HEK293 (cell line): Measurements from ENCODE around the gene ARL4A.

Experiments
- CTCF ChIA-PET: fragments of 350-600 bp; formaldehyde crosslinking; extraction: SDS; loops from one replicate; lab custom pipeline; 2021; ENCODE audit warnings: antibody characterized with exemption; lab: Yijun Ruan, JAX
- POLR2A ChIA-PET: fragments of 300-600 bp; formaldehyde crosslinking; extraction: SDS; loops from one replicate; lab custom pipeline; 2020; ENCODE audit warnings: antibody characterized with exemption, inconsistent platforms; lab: Yijun Ruan, JAX
- H3K27ac ChIP-seq: fragments of 200-500 bp; sonication (Bioruptor generic); 2 replicates; pipeline ENCODE4 v1.5.1; 2014; ENCODE audit warnings: low read depth, low read length, control low read depth, inconsistent platforms; ENCODE audit errors: extremely low read depth
- H3K36me3 ChIP-seq, 2 experiments: fragments of 200-500 bp in 1 of 2; sonication (Bioruptor generic) in 1 of 2; 1 replicate in 1 of 2; 2 replicates in 1 of 2; pipeline ENCODE4 v1.5.1; 2014 to 2017; ENCODE audit warnings: inconsistent platforms in 2 of 2, low read length in 2 of 2; ENCODE audit not compliant: control insufficient read depth in 2 of 2, insufficient read depth in 1 of 2
- H3K4me1 ChIP-seq: fragments of 200-500 bp; sonication (Bioruptor generic); 2 replicates; pipeline ENCODE4 v1.5.1; 2014; ENCODE audit warnings: mild to moderate bottlenecking, low read length, inconsistent platforms; ENCODE audit not compliant: control insufficient read depth, insufficient read depth
- H3K4me3 ChIP-seq: 2 replicates; pipeline ENCODE4 v1.5.1; 2011; ENCODE audit warnings: low read depth, mild to moderate bottlenecking, control low read depth, low read length, moderate library complexity
- H3K9me3 ChIP-seq: fragments of 200-500 bp; sonication (Bioruptor generic); 2 replicates; pipeline ENCODE4 v1.5.1; 2014; ENCODE audit warnings: low read depth, low read length, inconsistent platforms; ENCODE audit not compliant: control insufficient read depth, insufficient read depth
- BCL11B ChIP-seq: fragments of 450-650 bp; formaldehyde crosslinking; IDR thresholded peaks from 2 replicates; pipeline ENCODE4 v1.5.1; 2016; ENCODE audit warnings: low read depth, missing biosample characterization, missing genetic modification characterization
- CTCF ChIP-seq: fragments of 450-650 bp; formaldehyde crosslinking; IDR thresholded peaks from 2 replicates; pipeline ENCODE4 v1.5.1; 2016; ENCODE audit warnings: missing biosample characterization, missing genetic modification characterization
- IKZF3 ChIP-seq: fragments of 450-650 bp; IDR thresholded peaks from 2 replicates; pipeline ENCODE4 v1.5.0; 2018; ENCODE audit warnings: missing biosample characterization, mild to moderate bottlenecking, missing genetic modification characterization, moderate library complexity
- INSM2 ChIP-seq: fragments of 450-650 bp; formaldehyde crosslinking; IDR thresholded peaks from 2 replicates; pipeline ENCODE4 v1.5.1; 2016; ENCODE audit warnings: missing biosample characterization, missing genetic modification characterization
- SETDB1 ChIP-seq: IDR thresholded peaks from one replicate; pipeline ENCODE4 v1.6.1; 2017; ENCODE audit warnings: mild to moderate bottlenecking, low read length, moderate library complexity, mixed read lengths; ENCODE audit not compliant: insufficient read length
- TRIM28 ChIP-seq: IDR thresholded peaks from 2 replicates; pipeline ENCODE4 v1.6.1; 2011; ENCODE audit warnings: low read length, control low read depth, borderline replicate concordance
- ZBTB10 ChIP-seq: fragments of 450-650 bp; formaldehyde crosslinking; IDR thresholded peaks from 2 replicates; pipeline ENCODE4 v1.5.1; 2016; ENCODE audit warnings: missing biosample characterization, missing genetic modification characterization
- ZNF132 ChIP-seq: fragments of 450-650 bp; formaldehyde crosslinking; IDR thresholded peaks from 2 replicates; pipeline ENCODE4 v1.5.1; 2017; ENCODE audit warnings: missing biosample characterization, missing genetic modification characterization, borderline replicate concordance
- ZNF174 ChIP-seq: fragments of 450-650 bp; formaldehyde crosslinking; IDR thresholded peaks from 2 replicates; pipeline ENCODE4 v1.5.0; 2017; ENCODE audit warnings: missing biosample characterization, mild to moderate bottlenecking, missing genetic modification characterization
- ZNF266 ChIP-seq: fragments of 450-650 bp; formaldehyde crosslinking; IDR thresholded peaks from 2 replicates; pipeline ENCODE4 v1.5.1; 2016; ENCODE audit warnings: missing biosample characterization, missing genetic modification characterization, low read depth
- ZNF433 ChIP-seq: fragments of 450-650 bp; formaldehyde crosslinking; IDR thresholded peaks from 2 replicates; pipeline ENCODE4 v1.5.1; 2016; ENCODE audit warnings: missing biosample characterization, missing genetic modification characterization, low read depth
- ZNF692 ChIP-seq: fragments of 450-650 bp; formaldehyde crosslinking; IDR thresholded peaks from 2 replicates; pipeline ENCODE4 v1.5.1; 2016; ENCODE audit warnings: missing biosample characterization, missing genetic modification characterization
- ZNF837 ChIP-seq: fragments of 450-650 bp; formaldehyde crosslinking; IDR thresholded peaks from 2 replicates; pipeline ENCODE4 v1.5.1; 2016; ENCODE audit warnings: missing biosample characterization, missing genetic modification characterization
- ZSCAN4 ChIP-seq: fragments of 450-650 bp; formaldehyde crosslinking; IDR thresholded peaks from 2 replicates; pipeline ENCODE4 v1.5.1; 2017; ENCODE audit warnings: missing biosample characterization, missing genetic modification characterization
- ZSCAN5A ChIP-seq: fragments of 450-650 bp; formaldehyde crosslinking; IDR thresholded peaks from 2 replicates; pipeline ENCODE4 v1.5.1; 2016; ENCODE audit warnings: missing biosample characterization, missing genetic modification characterization

ARL4A gene

GRCh38 chr7:12641196-12641595 lies 46.2 kb upstream of the ARL4A start:
- H3K4me1 ChIP-seq: no peaks in the 10 kb centered on the region
- H3K4me3 ChIP-seq: no peak overlapping the region
- ChIA-PET POLR2A (no interaction called here), CTCF (interaction anchor here (0.7 to 1.0 kb wide), 3 partner anchors 351 to 622 kb away, joined by 3 to 9 read pairs (median 4); no protein-coding TSS in a partner anchor)
- H3K9me3 ChIP-seq: no peaks in the 10 kb centered on the region
- TF ChIP-seq ZSCAN5A (no peak), SETDB1 (no peak), ZSCAN4 (tag by site-specific recombination) (no peak), INSM2 (tag by site-specific recombination) (no peak), IKZF3 (no peak), ZNF692 (no peak), TRIM28 (no peak)
- H3K36me3 ChIP-seq: no peaks in the 10 kb centered on the region
- no peak overlapping the region for H3K27ac ChIP-seq

- no peak overlapping the region for H3K27ac ChIP-seq
- no peaks in the 10 kb centered on the region for H3K4me1 ChIP-seq
- ChIA-PET CTCF (interaction anchor here (1.3 kb wide), 1 partner anchor 21 kb away, joined by 4 read pairs; no protein-coding TSS in a partner anchor), POLR2A (no interaction called here)
- H3K36me3 ChIP-seq: no peaks in the 10 kb centered on the region
- no peaks in the 10 kb centered on the region for H3K9me3 ChIP-seq
- H3K4me3 ChIP-seq: no peak overlapping the region
- TF ChIP-seq ZNF433 (tag by site-specific recombination): no peak
- no peak for TF ChIP-seq ZNF132
- TF ChIP-seq ZNF837 (tag by site-specific recombination): no peak
Measured at GRCh38 chr7:12642508-12642907, 44.9 kb upstream of the ARL4A start.

GRCh38 chr7:12643001-12643643 lies 44.3 kb upstream of the ARL4A start:
- Histone ChIP-seq H3K4me1 (no peaks in the 10 kb centered on the region), H3K4me3 (no peak overlapping the region), H3K27ac (no peak overlapping the region), H3K9me3 (no peaks in the 10 kb centered on the region), H3K36me3 (no peaks in the 10 kb centered on the region)
- CTCF ChIA-PET: interaction anchor here (0.7 to 1.3 kb wide), 3 partner anchors 15 to 581 kb away, joined by 3 to 4 read pairs (median 3); no protein-coding TSS in a partner anchor
- POLR2A ChIA-PET: no interaction called here
- TF ChIP-seq ZBTB10 (tag by site-specific recombination): no peak
- TF ChIP-seq ZNF266 (tag by site-specific recombination): no peak
- TF ChIP-seq CTCF: no peak
- no peak for TF ChIP-seq BCL11B (tag by site-specific recombination)
- no peak for TF ChIP-seq ZSCAN4 (tag by site-specific recombination)
- TF ChIP-seq ZNF174 (tag by site-specific recombination): no peak
